Fibroblast of villous mesenchyme (primary cell): Measurements from ENCODE around the gene EAF2. TPM values are rescaled to one million over a fixed set of nuclear protein-coding genes. Genes with fewer than 3 reads are reported as not detected.

Experiments
- DNase-seq: peaks from one replicate; pipeline ENCODE4 v3.0.0-alpha.2; 2010; ENCODE audit warnings: low read depth
- H3K4me3 ChIP-seq: 2 replicates; pipeline ENCODE4 v1.5.1; 2011; ENCODE audit warnings: low read depth, mild to moderate bottlenecking, low read length
- total RNA-seq: library from RNA; depleted of rRNA; stranded (reverse); fragments of >200 nt; gene quantifications from 2 replicates; pipeline ENCODE4 v1.2.3, GENCODE V29; 2012
- TF ChIP-seq, protein P1 (sequence below): IDR thresholded peaks from 2 replicates; pipeline ENCODE4 v1.5.1; 2012; ENCODE audit warnings: low read depth, mild to moderate bottlenecking, low read length; ENCODE audit not compliant: insufficient read depth

EAF2 gene
- total RNA-seq, 1 donor = 0.43 TPM

DNA sequence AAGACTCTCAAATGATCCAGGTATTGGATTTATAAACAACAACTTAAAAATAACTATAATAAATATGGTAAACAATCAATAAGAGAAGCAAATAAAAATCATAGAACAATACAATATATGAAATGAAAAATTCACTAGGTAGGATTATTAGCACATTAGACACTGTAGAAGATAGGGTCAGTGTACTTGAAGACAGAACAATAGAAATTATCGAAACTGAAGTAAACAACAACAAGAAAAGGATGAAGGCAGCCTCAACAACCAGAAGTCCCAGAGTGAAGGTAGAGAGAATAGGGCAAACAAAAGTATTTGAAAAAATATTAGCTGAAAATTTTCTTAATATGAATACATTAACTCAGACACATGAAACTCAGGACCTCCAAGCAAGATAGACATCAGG, 12.0 kb upstream of the EAF2 start:
- H3K4me3 ChIP-seq = no peak overlapping the region
- TF ChIP-seq, protein P1, sequence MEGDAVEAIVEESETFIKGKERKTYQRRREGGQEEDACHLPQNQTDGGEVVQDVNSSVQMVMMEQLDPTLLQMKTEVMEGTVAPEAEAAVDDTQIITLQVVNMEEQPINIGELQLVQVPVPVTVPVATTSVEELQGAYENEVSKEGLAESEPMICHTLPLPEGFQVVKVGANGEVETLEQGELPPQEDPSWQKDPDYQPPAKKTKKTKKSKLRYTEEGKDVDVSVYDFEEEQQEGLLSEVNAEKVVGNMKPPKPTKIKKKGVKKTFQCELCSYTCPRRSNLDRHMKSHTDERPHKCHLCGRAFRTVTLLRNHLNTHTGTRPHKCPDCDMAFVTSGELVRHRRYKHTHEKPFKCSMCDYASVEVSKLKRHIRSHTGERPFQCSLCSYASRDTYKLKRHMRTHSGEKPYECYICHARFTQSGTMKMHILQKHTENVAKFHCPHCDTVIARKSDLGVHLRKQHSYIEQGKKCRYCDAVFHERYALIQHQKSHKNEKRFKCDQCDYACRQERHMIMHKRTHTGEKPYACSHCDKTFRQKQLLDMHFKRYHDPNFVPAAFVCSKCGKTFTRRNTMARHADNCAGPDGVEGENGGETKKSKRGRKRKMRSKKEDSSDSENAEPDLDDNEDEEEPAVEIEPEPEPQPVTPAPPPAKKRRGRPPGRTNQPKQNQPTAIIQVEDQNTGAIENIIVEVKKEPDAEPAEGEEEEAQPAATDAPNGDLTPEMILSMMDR = no peak
- DNase-seq = no peak

- DNase-seq = peak; percentile 17
- peak overlapping the region; percentile 85 for H3K4me3 ChIP-seq
These were observed 795 bp upstream of the EAF2 start for GRCh38 chr3:121834157-121834670.

GRCh38 chr3:121835465-121835801, 424 bp downstream of the EAF2 start:
- TF ChIP-seq, protein P1 = no peak
- DNase-seq = no peak

More at GRCh38 chr3:121834157-121834670, 795 bp upstream of the EAF2 start:
- TF ChIP-seq, protein P1 = no peak

GRCh38 chr3:121836064-121836463, 1.1 kb downstream of the EAF2 start:
- DNase-seq = no peak
- H3K4me3 ChIP-seq = no peak overlapping the region
- TF ChIP-seq, protein P1 = no peak

More at GRCh38 chr3:121835465-121835801, 424 bp downstream of the EAF2 start:
- H3K4me3 ChIP-seq = peak overlapping the region; percentile 85

GRCh38 chr3:121836481-121836880, 1.5 kb downstream of the EAF2 start:
- no peak for DNase-seq
- no peak overlapping the region for H3K4me3 ChIP-seq
- TF ChIP-seq, protein P1 = no peak

DNA sequence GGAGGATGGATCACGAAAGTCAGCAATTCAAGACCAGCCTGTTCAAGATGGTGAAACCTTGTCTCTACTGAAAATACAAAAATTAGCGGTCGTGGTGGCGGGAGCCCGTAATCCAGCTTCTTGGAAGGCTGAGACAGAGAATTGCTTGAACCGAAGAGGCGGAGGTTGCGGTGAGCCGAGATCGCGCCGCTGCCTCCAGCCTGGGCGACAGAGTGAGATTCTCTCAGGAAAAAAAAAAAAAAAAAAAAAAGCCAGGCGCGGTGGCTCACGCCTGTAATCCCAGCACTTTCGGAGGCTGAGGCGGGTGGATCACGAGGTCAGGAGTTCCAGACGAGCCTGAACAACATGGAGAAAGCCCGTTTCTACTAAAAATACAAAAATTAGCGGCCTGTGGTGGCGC, 5.0 kb downstream of the EAF2 start:
- no peak for DNase-seq
- TF ChIP-seq, protein P1 = no peak
- H3K4me3 ChIP-seq = no peak overlapping the region

GRCh38 chr3:121844892-121845291, 9.9 kb downstream of the EAF2 start:
- H3K4me3 ChIP-seq = no peak overlapping the region
- DNase-seq = no peak
- TF ChIP-seq, protein P1 = no peak
